Colon (tissue), 2 donors: Measurements from ENCODE around the gene MFSD1.

Experiments
- FAIRE-seq: peaks from 2 replicates; lab custom pipeline; 2012; peaks lifted over from hg19 to GRCh38; lab: Jason Lieb, UNC
- donor health status: control.
- donor health status: control.

MFSD1 gene

GRCh38 chr3:158819282-158819681 lies 17.4 kb downstream of the MFSD1 start:
- no peak for FAIRE-seq

GRCh38 chr3:158820521-158820920 lies 18.7 kb downstream of the MFSD1 start:
- no peak for FAIRE-seq

GRCh38 chr3:158821847-158822246 lies 20.0 kb downstream of the MFSD1 start:
- no peak for FAIRE-seq

GRCh38 chr3:158823426-158823825 lies 21.6 kb downstream of the MFSD1 start:
- FAIRE-seq: no peak

GRCh38 chr3:158827773-158828172 lies 25.9 kb downstream of the MFSD1 start:
- no peak for FAIRE-seq

- no peak for FAIRE-seq
Measured at GRCh38 chr3:158830391-158830790, 28.5 kb downstream of the MFSD1 start.

- FAIRE-seq: no peak
Measured at GRCh38 chr3:158831861-158832260, 30.0 kb downstream of the MFSD1 start.

- FAIRE-seq: no peak
Measured at GRCh38 chr3:158835631-158836030, 33.8 kb downstream of the MFSD1 start.

- FAIRE-seq: no peak
Measured at GRCh38 chr3:158836312-158836711, 34.5 kb downstream of the MFSD1 start.

- no peak for FAIRE-seq
Measured at GRCh38 chr3:158837240-158837639, 35.4 kb downstream of the MFSD1 start.

- no peak for FAIRE-seq
Measured at GRCh38 chr3:158839966-158840365, 38.1 kb downstream of the MFSD1 start.

- no peak for FAIRE-seq
Measured at GRCh38 chr3:158841387-158841786, 39.5 kb downstream of the MFSD1 start.

- no peak for FAIRE-seq
Measured at GRCh38 chr3:158842976-158843375, 41.1 kb downstream of the MFSD1 start.

GRCh38 chr3:158845765-158846350 lies 44.0 kb downstream of the MFSD1 start:
- no peak for FAIRE-seq

GRCh38 chr3:158846803-158847451 lies 45.1 kb downstream of the MFSD1 start:
- no peak for FAIRE-seq

- no peak for FAIRE-seq
Measured at GRCh38 chr3:158847452-158847821, 45.6 kb downstream of the MFSD1 start.

- no peak for FAIRE-seq
Measured at GRCh38 chr3:158847885-158848284, 46.0 kb downstream of the MFSD1 start.

GRCh38 chr3:158849757-158850156 lies 47.9 kb downstream of the MFSD1 start:
- no peak for FAIRE-seq

GRCh38 chr3:158859362-158859761 lies 57.5 kb downstream of the MFSD1 start:
- no peak for FAIRE-seq

- no peak for FAIRE-seq
Measured at GRCh38 chr3:158863247-158863646, 61.4 kb downstream of the MFSD1 start.

GRCh38 chr3:158864492-158864891 lies 62.6 kb downstream of the MFSD1 start:
- FAIRE-seq: no peak

- no peak for FAIRE-seq
Measured at GRCh38 chr3:158875700-158876099, 73.8 kb downstream of the MFSD1 start.
